Nephron (organoid): Measurements from ENCODE around the gene ZNF831.

Source experiments
- H3K27ac Mint-ChIP-seq, 3 experiments: 2 replicates each; pipeline ENCODE4 v1.8.0; 2020; ENCODE audit warnings: mixed read lengths in 3 of 3, mild to moderate bottlenecking in 2 of 3, moderate library complexity in 1 of 3
- H3K27me3 Mint-ChIP-seq: 2 replicates; pipeline ENCODE4 v1.8.0; 2021; ENCODE audit warnings: low read depth, mild to moderate bottlenecking, moderate library complexity, mixed read lengths
- H3K36me3 Mint-ChIP-seq: 2 replicates; pipeline ENCODE4 v1.8.0; 2020; ENCODE audit warnings: low read depth, mixed read lengths
- H3K4me1 Mint-ChIP-seq: 2 replicates; pipeline ENCODE4 v1.8.0; 2020; ENCODE audit warnings: mixed read lengths
- H3K4me3 Mint-ChIP-seq, 3 experiments: 2 replicates each; pipeline ENCODE4 v1.8.0; 2020; ENCODE audit warnings: mild to moderate bottlenecking in 3 of 3, mixed read lengths in 3 of 3, moderate library complexity in 2 of 3
- H3K9me3 Mint-ChIP-seq: 2 replicates; pipeline ENCODE4 v1.8.0; 2020; ENCODE audit warnings: mixed read lengths
- CTCF ChIP-seq, 3 experiments: fragments of 200-600 bp; sonication (generic); IDR thresholded peaks; one replicate each; pipeline ENCODE4 v1.5.0; 2021; ENCODE audit warnings: antibody characterized with exemption in 3 of 3; ENCODE audit not compliant: unreplicated experiment in 3 of 3

ZNF831 gene

GRCh38 chr20:59270380-59270779, 106.8 kb downstream of the ZNF831 start:
- H3K36me3 Mint-ChIP-seq, result no peaks in the 10 kb centered on the region
- H3K27me3 Mint-ChIP-seq, result peaks cover 44% of the 10 kb centered on the region
- H3K9me3 Mint-ChIP-seq, result no peaks in the 10 kb centered on the region
- H3K27ac Mint-ChIP-seq, result no peak overlapping the region
- H3K4me1 Mint-ChIP-seq, result peaks cover 12% of the 10 kb centered on the region
- TF ChIP-seq CTCF (IDR thresholded peaks at IDR 0.05; ENCODE audit: unreplicated experiment in 3 of 3), result no peak
- no peak overlapping the region for H3K4me3 Mint-ChIP-seq

- Mint-ChIP-seq H3K36me3 (no peaks in the 10 kb centered on the region), H3K27me3 (peaks cover 38% of the 10 kb centered on the region), H3K4me3 (no peak overlapping the region), H3K4me1 (peaks cover 24% of the 10 kb centered on the region), H3K27ac (no peak overlapping the region), H3K9me3 (no peaks in the 10 kb centered on the region)
- no peak for TF ChIP-seq CTCF (IDR thresholded peaks at IDR 0.05; ENCODE audit: unreplicated experiment in 3 of 3)
Observed at GRCh38 chr20:59273739-59274357, 110.2 kb downstream of the ZNF831 start.

GRCh38 chr20:59276938-59277337, 113.3 kb downstream of the ZNF831 start:
- H3K4me3 Mint-ChIP-seq, result no peak overlapping the region
- H3K27me3 Mint-ChIP-seq, result peaks cover 37% of the 10 kb centered on the region
- no peaks in the 10 kb centered on the region for H3K9me3 Mint-ChIP-seq
- TF ChIP-seq CTCF (IDR thresholded peaks at IDR 0.05; ENCODE audit: unreplicated experiment in 3 of 3), result no peak
- peaks cover 14% of the 10 kb centered on the region for H3K4me1 Mint-ChIP-seq
- no peaks in the 10 kb centered on the region for H3K36me3 Mint-ChIP-seq
- H3K27ac Mint-ChIP-seq, result peak overlapping the region in 2 of 3 experiments; percentile 14 to 31

GRCh38 chr20:59284470-59284869, 120.8 kb downstream of the ZNF831 start:
- Mint-ChIP-seq H3K4me1 (no peaks in the 10 kb centered on the region), H3K9me3 (peaks cover 8% of the 10 kb centered on the region), H3K27me3 (peaks cover 28% of the 10 kb centered on the region), H3K4me3 (no peak overlapping the region), H3K27ac (no peak overlapping the region), H3K36me3 (no peaks in the 10 kb centered on the region)
- TF ChIP-seq CTCF (IDR thresholded peaks at IDR 0.05; ENCODE audit: unreplicated experiment in 3 of 3), result no peak

GRCh38 chr20:59289994-59290393, 126.4 kb downstream of the ZNF831 start:
- Mint-ChIP-seq H3K4me1 (no peaks in the 10 kb centered on the region), H3K36me3 (no peaks in the 10 kb centered on the region), H3K27me3 (peaks cover 57% of the 10 kb centered on the region), H3K4me3 (no peak overlapping the region), H3K27ac (no peak overlapping the region), H3K9me3 (peaks cover 3% of the 10 kb centered on the region)
- no peak for TF ChIP-seq CTCF (IDR thresholded peaks at IDR 0.05; ENCODE audit: unreplicated experiment in 3 of 3)

GRCh38 chr20:59291740-59292383, 128.2 kb downstream of the ZNF831 start:
- H3K4me3 Mint-ChIP-seq, result no peak overlapping the region
- H3K27me3 Mint-ChIP-seq, result peaks cover 60% of the 10 kb centered on the region
- peaks cover 2% of the 10 kb centered on the region for H3K4me1 Mint-ChIP-seq
- no peak overlapping the region for H3K27ac Mint-ChIP-seq
- H3K9me3 Mint-ChIP-seq, result no peaks in the 10 kb centered on the region
- no peak for TF ChIP-seq CTCF (IDR thresholded peaks at IDR 0.05; ENCODE audit: unreplicated experiment in 3 of 3)
- H3K36me3 Mint-ChIP-seq, result no peaks in the 10 kb centered on the region
